ENCODE measurements around the gene TMEM191B. TPM values are rescaled to one million over a fixed set of nuclear protein-coding genes. Genes with fewer than 3 reads are reported as not detected.
"Not testable (repeated sequence)": the region's sequence is repeated elsewhere in the genome, so short reads cannot be mapped to it uniquely, and the experiment has no call there.

The TMEM191B gene
- 1 to 10 TPM in 1 of 2 experiments, not detected in 1; 1.8 TPM for total RNA-seq

GRCh38 chr22:18527752-18528596 is at the start of gene TMEM191B:
TSS of gene TMEM191B (plus strand) at chr22:18527802. CDS start at chr22:18527981, 179 bp downstream.
- DNase-seq; H3K27me3 Mint-ChIP-seq; H3K4me1 Mint-ChIP-seq (ENCODE audit: low read depth); H3K4me3 Mint-ChIP-seq; intact Hi-C loops (cut with micrococcal nuclease); H3K36me3 Mint-ChIP-seq; H3K27ac Mint-ChIP-seq; POLR2A ChIA-PET; H3K9me3 Mint-ChIP-seq; CTCF ChIA-PET: not testable (repeated sequence)

DNA sequence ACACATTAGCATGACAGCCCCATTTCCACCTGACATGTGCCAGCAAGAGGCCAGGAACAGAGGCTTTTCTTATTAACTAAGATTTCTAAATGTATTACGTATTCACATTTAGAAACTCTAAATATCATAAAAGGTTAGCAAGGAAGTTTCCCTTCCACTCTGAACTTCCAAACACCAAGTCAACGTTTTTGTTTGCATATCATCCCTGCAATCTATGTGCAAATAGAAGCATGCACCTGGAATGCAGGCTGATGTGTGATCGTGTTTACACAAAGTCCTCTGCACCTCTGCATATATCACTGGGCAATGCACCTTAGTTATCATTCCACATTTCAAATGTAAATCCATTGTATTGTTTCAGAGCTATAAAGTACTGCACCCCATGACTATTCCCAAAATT is 31.4 kb upstream of the TMEM191B start:
- H3K36me3 Mint-ChIP-seq; H3K27ac Mint-ChIP-seq; H3K27me3 Mint-ChIP-seq; H3K4me1 Mint-ChIP-seq (ENCODE audit: low read depth); H3K4me3 Mint-ChIP-seq; POLR2A ChIA-PET; H3K9me3 Mint-ChIP-seq; CTCF ChIA-PET; intact Hi-C loops (cut with micrococcal nuclease); DNase-seq: not testable (repeated sequence)

DNA sequence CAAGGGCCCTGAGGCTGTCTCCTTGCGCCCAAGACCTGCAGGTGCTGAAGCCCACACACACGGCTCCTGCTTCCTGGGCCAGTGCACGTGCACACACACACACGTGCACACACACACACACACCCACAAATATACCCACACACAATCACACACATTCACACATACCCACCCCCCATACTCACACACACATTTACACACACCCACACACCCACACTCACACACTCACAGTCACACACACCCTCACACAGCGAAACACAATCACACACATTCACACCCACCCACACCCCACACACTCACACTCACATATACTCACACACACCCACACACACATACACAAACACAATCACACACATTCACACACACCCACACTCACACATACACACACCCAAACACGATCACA is 16.3 kb upstream of the TMEM191B start:
- H3K27ac Mint-ChIP-seq; intact Hi-C loops (cut with micrococcal nuclease); H3K36me3 Mint-ChIP-seq; H3K4me3 Mint-ChIP-seq; POLR2A ChIA-PET; H3K9me3 Mint-ChIP-seq; CTCF ChIA-PET; H3K4me1 Mint-ChIP-seq (ENCODE audit: low read depth); H3K27me3 Mint-ChIP-seq; DNase-seq: not testable (repeated sequence)

DNA sequence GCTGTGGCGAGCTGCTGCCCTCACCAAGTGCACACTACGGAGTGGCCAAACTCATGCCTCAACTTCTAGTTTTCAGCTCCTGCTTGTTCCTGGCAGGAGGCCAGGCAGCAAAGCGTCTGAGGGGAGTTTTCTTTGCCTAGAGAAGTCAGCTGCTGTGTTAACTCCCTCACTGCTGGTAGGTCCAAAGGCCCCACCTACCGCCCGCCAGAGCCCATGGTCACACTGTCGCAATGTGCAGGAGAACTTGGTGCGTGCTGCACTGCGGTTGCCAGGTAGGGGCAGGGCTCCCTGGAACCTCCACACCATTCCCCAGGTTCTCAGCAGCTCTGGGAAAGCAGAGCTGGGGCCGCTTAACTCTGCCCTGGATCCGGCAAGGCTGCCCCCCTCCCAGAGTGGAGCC is 15.2 kb upstream of the TMEM191B start:
- DNase-seq; H3K4me1 Mint-ChIP-seq (ENCODE audit: low read depth); H3K9me3 Mint-ChIP-seq; POLR2A ChIA-PET; H3K36me3 Mint-ChIP-seq; H3K4me3 Mint-ChIP-seq; H3K27me3 Mint-ChIP-seq; CTCF ChIA-PET; H3K27ac Mint-ChIP-seq; intact Hi-C loops (cut with micrococcal nuclease): not testable (repeated sequence)

DNA sequence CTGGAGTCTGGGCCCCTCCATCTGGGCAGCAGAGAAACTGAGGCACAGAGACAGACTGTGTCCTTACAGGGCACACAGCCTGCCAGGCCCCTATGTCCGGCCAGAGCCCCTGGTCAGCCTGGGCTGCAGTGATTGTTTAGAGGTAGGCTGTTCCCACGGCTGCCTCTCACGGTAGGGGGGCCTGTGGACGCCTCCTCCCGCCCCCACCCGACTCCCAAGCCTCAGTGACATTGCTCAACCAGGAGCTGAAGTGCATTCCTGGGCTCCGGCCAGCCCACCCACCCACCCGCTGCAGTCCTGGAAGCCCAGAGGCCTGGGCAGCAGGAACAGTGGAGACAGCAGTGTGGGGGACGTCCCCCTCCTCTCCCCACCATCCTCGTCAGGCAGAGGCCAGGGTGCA is 14.1 kb upstream of the TMEM191B start:
- POLR2A ChIA-PET; H3K27ac Mint-ChIP-seq; H3K9me3 Mint-ChIP-seq; H3K4me3 Mint-ChIP-seq; H3K4me1 Mint-ChIP-seq (ENCODE audit: low read depth); intact Hi-C loops (cut with micrococcal nuclease); CTCF ChIA-PET; H3K36me3 Mint-ChIP-seq; DNase-seq; H3K27me3 Mint-ChIP-seq: not testable (repeated sequence)

GRCh38 chr22:18518061-18518460 is 9.5 kb upstream of the TMEM191B start, which contains the start of gene GGTLC3:
TSS of gene GGTLC3 (minus strand) at chr22:18518161. CDS start at chr22:18517897, 264 bp downstream.
- CTCF ChIA-PET; H3K9me3 Mint-ChIP-seq; POLR2A ChIA-PET; H3K36me3 Mint-ChIP-seq; DNase-seq; intact Hi-C loops (cut with micrococcal nuclease); H3K27ac Mint-ChIP-seq; H3K4me1 Mint-ChIP-seq (ENCODE audit: low read depth); H3K4me3 Mint-ChIP-seq; H3K27me3 Mint-ChIP-seq: not testable (repeated sequence)

- H3K4me3 Mint-ChIP-seq; H3K27ac Mint-ChIP-seq; H3K4me1 Mint-ChIP-seq (ENCODE audit: low read depth); CTCF ChIA-PET; H3K9me3 Mint-ChIP-seq; DNase-seq; intact Hi-C loops (cut with micrococcal nuclease); H3K36me3 Mint-ChIP-seq; POLR2A ChIA-PET; H3K27me3 Mint-ChIP-seq: not testable (repeated sequence)
Measured at GRCh38 chr22:18522762-18523161, 4.8 kb upstream of the TMEM191B start.

DNA sequence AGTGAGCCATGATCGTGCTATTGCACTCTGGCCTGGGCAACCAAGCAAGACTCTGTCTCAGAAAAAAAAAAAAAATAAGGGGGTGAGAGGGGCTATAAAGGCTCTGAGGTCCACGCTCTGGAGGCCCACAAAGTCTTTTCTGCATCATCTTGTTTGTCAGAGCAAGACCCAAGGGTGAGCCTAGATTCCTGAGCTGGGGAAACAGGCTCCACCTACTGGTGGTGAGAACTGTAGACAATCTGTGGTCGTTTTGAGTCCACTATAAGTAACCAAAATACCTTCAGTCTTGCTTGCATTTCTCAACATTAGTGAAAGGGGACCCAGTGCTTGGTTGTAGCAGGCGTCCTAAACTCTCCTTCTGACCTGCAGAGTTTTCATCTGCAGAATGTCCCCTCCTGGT is 4.3 kb upstream of the TMEM191B start:
- POLR2A ChIA-PET; CTCF ChIA-PET; H3K27ac Mint-ChIP-seq; intact Hi-C loops (cut with micrococcal nuclease); H3K9me3 Mint-ChIP-seq; DNase-seq; H3K4me3 Mint-ChIP-seq; H3K27me3 Mint-ChIP-seq; H3K4me1 Mint-ChIP-seq (ENCODE audit: low read depth); H3K36me3 Mint-ChIP-seq: not testable (repeated sequence)

- intact Hi-C loops (cut with micrococcal nuclease); H3K4me3 Mint-ChIP-seq; CTCF ChIA-PET: not testable (repeated sequence)
Measured at GRCh38 chr22:18528597-18529415, 1.2 kb downstream of the TMEM191B start.

GRCh38 chr22:18529416-18530145 is 2.0 kb downstream of the TMEM191B start:
- H3K27me3 Mint-ChIP-seq, H3K9me3 Mint-ChIP-seq, POLR2A ChIA-PET: not testable (repeated sequence)

More at GRCh38 chr22:18528597-18529415, 1.2 kb downstream of the TMEM191B start:
- POLR2A ChIA-PET; H3K27me3 Mint-ChIP-seq; H3K9me3 Mint-ChIP-seq; H3K4me1 Mint-ChIP-seq (ENCODE audit: low read depth); H3K36me3 Mint-ChIP-seq; H3K27ac Mint-ChIP-seq: not testable (repeated sequence)
- peak; percentile 87 for DNase-seq

GRCh38 chr22:18533633-18534032 is 6.0 kb downstream of the TMEM191B start:
- intact Hi-C loops (cut with micrococcal nuclease); CTCF ChIA-PET; H3K27ac Mint-ChIP-seq; H3K27me3 Mint-ChIP-seq; H3K4me1 Mint-ChIP-seq (ENCODE audit: low read depth); POLR2A ChIA-PET; H3K4me3 Mint-ChIP-seq; H3K9me3 Mint-ChIP-seq; H3K36me3 Mint-ChIP-seq; DNase-seq: not testable (repeated sequence)

More at GRCh38 chr22:18529416-18530145, 2.0 kb downstream of the TMEM191B start:
- DNase-seq; intact Hi-C loops (cut with micrococcal nuclease); H3K4me1 Mint-ChIP-seq (ENCODE audit: low read depth); H3K27ac Mint-ChIP-seq; H3K4me3 Mint-ChIP-seq; CTCF ChIA-PET; H3K36me3 Mint-ChIP-seq: not testable (repeated sequence)

DNA sequence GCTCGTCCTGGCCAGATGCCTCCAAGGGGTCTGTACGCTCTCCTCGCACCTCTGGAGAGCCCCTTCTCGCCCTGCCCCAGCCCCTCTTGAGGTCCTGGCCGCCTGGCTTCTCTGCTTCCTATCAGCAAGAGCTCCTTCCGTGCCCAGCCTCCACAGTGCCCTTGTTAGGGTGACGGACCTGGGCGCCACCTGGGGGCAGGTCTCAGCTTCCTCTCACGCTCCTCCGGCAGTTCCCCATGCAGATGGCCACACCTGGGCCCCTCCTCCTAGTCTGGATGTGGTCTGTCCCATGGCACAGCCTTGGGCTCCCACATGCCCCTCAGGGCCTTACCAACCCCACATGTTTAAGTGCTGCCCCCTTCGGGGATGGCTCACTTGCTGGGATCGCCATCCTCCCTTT is 6.7 kb downstream of the TMEM191B start:
- POLR2A ChIA-PET; H3K4me1 Mint-ChIP-seq (ENCODE audit: low read depth); DNase-seq; H3K9me3 Mint-ChIP-seq; CTCF ChIA-PET; H3K4me3 Mint-ChIP-seq; H3K27me3 Mint-ChIP-seq; H3K36me3 Mint-ChIP-seq; intact Hi-C loops (cut with micrococcal nuclease); H3K27ac Mint-ChIP-seq: not testable (repeated sequence)
